ENCODE data around the gene ASB1.

ASB1 gene, protein sequence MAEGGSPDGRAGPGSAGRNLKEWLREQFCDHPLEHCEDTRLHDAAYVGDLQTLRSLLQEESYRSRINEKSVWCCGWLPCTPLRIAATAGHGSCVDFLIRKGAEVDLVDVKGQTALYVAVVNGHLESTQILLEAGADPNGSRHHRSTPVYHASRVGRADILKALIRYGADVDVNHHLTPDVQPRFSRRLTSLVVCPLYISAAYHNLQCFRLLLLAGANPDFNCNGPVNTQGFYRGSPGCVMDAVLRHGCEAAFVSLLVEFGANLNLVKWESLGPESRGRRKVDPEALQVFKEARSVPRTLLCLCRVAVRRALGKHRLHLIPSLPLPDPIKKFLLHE

DNA sequence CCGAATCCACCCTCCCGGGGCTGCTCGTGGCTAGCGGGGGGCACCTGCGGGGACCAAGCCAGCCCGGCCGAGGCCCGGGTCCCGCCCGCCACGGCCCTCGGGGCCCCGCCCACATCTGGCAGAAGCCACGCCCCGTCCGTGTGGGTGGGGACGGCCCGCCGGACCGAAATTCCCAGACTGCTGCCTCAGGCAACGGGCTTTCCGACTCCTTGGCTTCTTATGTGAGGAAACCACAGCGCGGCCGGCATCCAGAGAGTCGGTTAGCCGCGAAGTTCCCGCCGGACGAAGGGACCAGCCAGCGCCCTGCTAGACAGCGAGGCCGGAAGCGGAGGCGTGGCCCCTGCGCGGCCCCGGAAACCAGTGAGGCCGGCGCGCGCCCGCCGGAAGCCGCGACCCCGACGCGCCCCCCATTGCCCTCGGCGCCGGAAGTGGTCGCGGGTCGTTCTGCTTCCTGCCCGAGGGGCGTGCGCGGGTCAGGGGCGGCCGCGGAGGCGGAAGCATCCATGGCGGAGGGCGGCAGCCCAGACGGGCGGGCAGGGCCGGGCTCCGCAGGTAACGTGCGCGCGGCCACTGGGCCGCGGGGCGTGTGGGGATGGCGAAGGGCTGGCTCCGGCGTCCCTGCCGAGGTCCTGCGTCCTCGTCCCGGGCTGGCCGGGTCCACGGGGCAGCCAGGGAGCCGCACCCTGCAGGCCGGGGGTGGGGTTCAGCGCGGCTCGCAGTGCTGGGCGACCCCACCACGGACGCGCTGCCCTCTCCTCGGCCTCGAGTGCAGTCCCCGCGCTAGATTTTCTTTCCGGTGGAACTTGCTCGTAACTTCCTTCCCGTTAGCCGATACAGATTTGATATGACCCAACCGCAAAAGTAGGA, at the start of gene ASB1:
Gene ASB1, plus strand, starts transcription at position 360 of the 867 bp plus-strand sequence. Its CDS starts 144 bp downstream, at position 504.
- DNase-seq (ENCODE audit: low spot score), result peak; percentile 94

DNA sequence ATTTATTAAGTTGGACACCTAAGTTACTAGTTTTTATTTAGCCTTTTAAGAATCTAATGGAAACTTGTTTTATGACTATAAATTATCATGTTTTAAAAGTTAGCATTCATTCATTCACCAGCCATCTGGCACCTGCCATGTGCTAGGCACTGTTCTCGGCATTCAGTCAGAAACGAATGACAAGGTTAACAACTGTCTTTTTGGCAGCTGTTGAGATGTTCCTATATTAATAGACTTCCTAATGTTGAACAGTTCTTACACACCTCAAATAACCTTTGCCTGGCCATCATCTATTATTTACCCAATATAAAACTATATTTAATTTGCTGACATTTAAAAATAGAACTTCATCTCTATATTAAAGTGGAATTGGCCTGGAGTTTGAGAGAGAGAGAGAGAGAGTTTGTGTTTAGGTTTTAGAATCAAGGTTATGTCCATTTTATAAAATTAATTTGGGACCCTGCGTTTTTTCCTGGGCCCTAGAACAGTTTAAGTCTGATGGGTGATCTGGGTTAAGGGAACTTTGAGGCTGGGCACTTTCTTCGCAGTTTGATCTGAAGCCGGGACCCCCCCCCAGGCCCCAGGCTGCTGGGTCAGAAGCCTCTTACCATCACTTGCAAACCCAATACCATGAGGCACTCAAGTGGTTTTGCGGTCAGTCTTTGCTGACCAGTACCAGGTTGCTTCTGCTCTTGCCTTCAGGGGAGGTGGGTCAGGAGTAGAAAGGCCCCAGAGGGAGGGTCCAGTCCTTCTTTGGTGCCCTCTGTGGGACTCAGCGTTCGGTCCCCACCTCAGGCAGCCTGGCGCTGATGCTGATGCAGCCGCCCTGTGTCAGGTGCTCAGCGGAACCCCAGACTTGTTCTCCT, 48.3 kb upstream of the ASB1 start:
- no peak for DNase-seq (ENCODE audit: low spot score)

DNA sequence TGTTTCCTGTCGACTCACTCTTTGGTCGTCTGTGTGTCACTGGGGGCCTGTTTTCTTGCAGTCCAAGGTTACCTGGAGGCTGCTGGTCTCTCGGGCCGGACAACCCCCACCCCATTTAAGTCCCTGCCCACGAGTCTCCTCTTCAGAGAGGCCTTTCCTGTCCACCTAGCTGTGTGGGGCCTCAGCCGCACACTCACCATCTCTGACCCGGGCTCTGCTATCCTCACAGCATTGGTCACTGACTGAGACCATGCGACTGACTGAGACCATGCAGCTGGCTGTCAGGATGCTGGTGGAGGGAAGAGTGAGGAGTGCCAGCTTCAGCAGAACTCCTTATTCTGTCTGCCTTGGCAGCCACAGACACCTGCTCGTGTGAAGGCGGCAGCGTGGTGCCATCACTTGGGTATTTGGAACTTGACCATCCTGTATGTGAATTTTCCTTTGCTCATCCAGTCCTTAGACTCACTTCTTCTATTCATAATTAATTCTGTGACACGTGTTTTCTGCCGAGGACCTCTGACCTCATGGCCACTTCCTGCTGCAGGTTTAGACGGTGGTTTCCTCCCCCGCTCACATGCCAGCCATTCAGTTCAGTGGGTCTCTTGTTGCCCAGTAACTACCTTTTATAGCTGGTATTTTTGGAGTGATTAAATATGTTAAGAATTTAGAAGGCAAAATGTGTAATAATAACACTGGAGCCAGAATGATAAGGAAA, 47.5 kb upstream of the ASB1 start:
- DNase-seq (ENCODE audit: low spot score), result peak; percentile 55

DNA sequence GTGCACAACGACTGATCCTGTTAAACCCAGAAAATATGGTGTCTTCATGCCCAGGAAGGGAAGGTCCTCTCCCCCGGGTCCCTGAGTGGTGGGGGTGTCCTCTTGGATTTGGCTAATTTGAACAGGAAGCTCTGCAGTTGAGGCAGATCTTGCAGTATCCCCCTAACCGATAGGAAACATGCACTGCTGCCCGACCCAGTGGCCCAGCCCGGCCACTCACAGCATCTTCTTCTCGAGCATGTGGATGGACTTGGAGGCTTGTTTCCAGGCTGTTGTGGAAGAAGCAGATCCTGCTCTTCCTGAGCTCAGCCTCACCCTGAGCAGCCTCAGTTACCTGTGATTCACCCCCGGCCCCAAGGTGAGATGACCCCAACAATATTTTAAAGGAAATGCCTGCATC, 46.4 kb upstream of the ASB1 start:
- no peak for DNase-seq (ENCODE audit: low spot score)

DNA sequence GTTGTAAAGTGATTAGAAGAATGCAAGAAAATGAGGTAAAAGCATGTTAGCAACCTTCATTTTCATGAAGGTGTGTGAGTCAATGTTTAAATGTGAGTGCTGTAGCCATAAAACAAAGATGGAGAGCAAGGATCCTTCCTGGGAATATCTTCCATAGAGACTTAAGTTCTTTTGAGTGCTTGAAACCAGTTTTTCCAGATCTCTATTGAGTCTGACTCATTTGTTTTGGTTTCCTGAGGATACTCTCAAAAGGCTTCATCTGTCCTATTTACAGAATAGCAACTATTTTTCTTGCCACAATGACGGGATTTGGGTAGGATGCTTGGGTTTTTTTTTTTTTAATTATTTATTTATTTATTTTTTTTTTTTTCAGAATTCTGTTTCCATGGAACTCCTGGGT, 45.9 kb upstream of the ASB1 start:
- peak; percentile 53 for DNase-seq (ENCODE audit: low spot score)

DNA sequence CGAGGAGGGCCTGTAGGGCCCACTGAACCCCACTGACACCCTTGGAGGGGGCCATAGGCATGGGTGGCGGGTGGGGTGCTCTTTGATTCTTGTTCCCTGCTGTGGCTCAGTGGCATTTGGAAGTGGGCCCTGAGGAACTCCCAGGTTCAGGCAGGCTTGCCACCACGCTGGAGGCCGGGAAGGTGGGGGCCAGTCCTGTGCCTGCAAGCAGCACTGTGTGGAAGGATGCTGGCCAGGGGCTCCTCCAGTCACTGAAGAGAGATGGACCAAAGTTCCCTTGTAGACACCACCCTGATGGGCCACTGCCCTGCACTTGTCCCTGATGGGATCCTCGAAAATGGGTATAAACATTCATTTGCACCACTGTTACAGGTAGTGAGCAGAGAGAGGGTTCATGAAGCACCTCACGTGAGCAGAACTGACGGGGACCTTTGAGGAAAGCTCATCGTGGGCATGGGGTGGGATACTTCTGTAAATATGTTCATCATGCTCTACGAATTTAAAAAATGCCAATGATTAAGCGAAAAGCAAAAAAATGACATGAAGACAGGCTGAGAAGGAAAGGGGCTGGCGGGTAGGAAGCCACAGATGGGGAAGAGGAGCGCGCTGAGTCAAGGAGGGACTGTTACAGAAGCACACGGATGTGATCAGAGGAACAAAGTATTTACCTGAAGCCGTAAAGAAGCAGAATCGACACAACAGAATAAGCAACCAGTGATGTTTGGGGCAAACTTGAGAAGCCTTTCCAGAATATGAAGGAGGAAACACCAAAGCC, 45.2 kb upstream of the ASB1 start:
- DNase-seq (ENCODE audit: low spot score), result no peak

DNA sequence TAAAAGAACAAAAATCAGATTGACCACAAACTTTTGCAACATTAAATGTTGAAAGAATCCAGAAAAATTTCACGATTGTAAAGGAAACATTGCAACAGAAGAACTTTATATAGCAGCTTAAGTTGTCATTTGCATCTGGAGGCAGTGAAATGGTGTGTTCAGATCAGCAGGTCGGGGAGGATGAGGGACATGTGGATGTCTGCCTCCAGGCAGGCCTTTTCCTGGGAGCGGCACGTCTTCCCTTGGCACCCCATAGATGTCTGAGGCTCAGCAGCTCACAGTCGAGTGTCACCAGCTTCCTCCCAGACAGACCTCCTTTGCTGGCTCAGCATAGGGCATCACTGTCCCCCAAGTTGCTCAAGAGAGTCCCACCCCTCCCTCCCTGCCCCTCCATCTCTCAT, 44.3 kb upstream of the ASB1 start:
- DNase-seq (ENCODE audit: low spot score), result peak; percentile 27

DNA sequence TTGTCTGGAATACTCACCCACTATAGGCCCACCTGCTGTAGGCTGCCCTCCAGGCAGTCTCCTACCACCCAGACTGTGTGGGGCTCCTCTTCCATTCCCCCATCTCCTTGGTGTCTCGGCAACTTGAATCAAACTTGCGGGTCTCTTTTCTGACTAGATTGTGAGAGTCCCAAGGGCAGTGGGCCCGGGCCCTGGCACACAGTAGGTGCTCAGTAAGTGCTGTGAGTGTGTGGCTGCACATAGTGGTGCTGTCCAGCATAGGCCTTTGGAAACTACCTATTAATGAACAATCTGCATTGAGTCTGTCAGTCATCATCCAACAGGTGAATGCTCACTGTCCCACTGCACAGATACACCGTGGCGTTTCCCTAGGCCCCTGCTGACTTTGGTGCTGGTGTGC, 43.6 kb upstream of the ASB1 start:
- DNase-seq (ENCODE audit: low spot score), result no peak

DNA sequence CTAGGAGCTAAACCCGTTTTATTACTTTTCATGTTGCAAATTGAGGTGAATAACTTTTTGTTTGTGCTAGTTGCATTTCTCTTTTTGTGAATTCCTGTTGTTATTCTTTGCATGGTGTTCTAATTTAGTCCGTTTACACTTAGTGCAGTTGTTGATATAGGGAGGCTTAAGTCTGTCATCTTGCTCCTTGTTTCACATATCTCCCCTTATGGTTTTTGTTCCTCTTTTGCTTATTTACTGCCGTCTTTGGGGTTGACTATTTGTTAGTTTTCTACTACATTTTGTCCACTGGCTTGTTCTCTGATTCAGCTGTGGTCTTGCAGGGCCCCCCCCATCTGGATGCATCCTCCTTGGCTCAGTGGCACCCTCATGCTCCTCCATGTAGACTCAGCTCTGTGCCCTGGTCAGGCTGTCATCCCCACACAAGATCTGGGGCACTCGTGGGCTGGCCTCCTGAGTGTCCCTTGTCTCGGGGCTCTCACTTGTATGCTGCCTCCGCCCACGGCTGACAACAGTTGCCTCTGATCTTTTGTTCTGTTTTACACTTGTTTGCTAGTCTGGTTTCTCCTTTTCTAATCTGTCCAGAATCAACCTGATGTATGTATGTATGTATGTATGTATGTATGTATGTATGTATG, 42.9 kb upstream of the ASB1 start:
- no peak for DNase-seq (ENCODE audit: low spot score)

DNA sequence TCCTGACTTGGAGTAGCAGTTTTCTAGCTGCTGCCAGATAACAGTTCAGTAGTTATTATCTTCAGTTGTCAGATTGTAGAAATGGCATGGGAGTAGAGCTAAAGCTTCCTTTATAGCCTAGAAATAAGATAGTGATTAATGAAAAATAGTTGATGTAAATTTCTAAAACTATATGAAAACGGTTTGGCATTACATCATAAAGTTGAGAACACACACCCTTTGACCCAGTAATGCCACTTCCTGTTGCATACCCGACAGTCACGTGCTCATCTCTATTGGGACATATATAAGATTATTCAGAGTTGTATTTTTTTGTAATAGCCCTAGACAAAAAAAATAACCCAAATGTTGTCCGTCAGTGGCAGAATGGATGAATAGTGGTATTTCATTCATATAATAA, 39.4 kb upstream of the ASB1 start:
- no peak for DNase-seq (ENCODE audit: low spot score)

DNA sequence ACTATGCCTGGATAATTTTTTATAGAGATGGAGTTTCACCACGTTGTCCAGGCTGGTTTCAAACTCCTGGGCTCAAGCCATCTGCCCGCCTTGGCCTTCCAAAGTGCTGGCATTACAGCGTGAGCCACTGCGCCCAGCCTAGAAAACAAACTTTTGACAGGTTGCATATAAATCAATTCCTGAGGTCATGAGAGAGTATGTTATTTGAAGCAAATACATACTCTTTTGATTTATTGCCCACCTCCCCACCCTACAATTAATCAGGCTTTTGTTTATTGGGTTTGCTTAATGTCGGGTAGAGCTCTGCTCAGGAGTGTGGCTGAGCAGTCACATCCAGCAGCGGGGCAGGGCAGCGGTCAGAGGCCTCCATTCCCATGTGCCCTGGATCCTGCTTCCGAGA, 37.9 kb upstream of the ASB1 start:
- DNase-seq (ENCODE audit: low spot score), result no peak

DNA sequence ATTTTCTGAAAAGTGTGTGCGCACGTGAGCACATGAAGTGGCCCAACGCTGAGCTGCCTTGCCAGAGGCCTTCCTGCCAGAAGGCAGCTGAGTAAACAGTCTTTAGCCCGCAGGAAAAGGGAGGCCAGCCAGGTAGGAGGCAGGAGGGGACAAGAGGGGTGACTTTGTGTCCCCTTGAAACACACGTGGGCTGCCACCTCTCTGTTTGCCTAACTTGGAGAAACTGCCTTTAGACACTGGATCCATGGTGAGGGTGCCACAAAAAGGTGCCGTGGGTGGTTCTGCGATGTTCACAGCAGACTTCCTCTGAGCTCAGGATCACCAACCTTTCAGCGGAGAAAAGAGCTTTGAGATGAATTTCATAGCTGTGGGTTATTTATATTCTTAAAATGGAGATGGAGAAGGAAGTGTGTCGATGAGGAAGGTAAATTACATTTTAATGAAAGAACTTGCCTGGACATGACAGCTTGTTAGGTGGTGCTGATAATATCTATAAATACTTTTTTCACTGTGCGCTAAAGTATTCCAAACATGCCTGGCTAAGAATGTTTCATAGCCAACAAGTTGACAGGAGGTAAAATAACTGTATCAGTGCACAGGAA, 36.6 kb upstream of the ASB1 start:
- DNase-seq (ENCODE audit: low spot score), result no peak

DNA sequence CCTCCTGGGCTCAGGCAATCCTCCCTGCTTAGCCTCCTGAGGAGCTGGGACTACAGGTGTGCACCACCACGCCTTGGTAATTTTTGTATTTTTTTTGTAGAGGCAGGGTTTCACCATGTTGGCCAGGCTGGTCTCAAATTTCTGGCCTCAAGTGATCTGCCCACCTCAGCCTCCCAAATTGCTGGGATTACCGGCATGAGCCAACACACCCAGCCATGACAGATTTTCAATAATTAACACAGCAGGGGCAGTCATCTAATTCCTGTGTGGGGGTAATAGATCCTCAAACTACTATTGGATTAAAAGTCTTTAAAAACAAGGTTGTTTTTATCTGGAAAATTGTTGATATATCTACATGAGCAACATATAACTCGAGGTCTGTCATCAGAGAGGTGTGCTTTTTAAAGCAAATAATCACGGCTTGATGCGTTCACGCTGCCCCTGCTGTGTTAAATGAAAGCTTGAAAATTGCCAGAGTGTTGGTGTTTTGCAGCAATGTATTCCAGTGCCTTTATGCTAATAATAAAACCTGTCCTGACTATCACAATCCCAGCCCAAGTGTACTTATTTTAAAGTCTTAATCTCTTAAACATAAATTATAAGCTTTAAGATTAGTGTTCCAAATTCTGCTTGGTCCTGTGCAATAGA, 35.6 kb upstream of the ASB1 start:
- DNase-seq (ENCODE audit: low spot score), result no peak

DNA sequence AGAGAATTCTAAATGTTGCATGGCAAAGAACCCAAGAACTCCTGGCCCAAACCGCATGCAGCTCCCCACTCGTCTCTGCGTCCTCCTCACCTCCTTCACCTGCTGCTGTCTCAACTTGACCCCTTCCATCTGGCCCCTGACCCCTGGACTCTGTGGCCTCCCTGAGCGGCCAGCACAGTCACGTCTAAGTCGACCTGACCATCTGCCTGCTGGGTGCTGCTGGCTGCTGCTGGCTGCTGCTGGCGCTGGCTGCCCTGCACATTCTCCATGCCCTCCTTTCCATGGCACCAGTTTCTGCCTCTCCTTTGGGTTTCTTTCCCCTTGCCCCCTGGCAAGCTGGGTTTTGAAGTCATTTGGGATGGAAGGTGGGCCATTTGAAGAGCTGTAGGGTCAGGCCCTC, 30.1 kb upstream of the ASB1 start:
- no peak for DNase-seq (ENCODE audit: low spot score)

DNA sequence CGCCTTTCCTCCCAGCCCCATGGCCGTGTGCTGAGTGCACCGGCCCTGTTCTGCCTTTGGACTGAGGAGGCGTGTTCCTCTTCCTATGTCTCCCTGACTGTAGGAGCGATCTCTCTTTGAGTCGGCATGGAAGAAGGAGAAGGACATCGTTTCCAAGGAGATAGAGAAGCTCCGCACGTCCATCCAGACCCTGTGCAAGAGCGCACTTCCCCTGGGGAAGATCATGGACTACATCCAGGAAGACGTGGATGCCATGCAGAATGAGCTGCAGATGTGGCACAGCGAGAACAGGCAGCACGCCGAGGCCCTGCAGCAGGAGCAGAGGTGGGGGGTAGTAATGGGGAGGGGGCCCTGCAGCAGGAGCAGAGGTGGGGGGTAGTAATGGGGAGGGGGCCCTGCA, 29.4 kb upstream of the ASB1 start:
- no peak for DNase-seq (ENCODE audit: low spot score)

DNA sequence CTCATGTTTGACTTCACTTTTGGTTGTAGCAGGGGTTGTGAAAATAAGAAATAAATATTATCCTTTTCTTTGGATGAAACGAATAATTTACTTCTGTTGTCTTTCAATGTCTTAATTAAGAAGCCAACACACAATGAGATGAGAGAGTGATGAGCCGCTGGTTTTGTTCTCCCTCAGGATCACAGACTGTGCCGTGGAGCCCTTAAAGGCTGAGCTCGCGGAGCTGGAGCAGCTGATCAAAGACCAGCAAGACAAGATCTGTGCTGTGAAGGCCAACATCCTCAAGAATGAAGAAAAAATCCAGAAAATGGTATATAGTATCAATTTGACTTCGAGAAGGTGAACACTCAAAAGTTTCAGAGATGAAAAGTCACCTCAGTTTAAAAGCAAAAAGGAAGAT, 28.1 kb upstream of the ASB1 start:
- DNase-seq (ENCODE audit: low spot score), result no peak

DNA sequence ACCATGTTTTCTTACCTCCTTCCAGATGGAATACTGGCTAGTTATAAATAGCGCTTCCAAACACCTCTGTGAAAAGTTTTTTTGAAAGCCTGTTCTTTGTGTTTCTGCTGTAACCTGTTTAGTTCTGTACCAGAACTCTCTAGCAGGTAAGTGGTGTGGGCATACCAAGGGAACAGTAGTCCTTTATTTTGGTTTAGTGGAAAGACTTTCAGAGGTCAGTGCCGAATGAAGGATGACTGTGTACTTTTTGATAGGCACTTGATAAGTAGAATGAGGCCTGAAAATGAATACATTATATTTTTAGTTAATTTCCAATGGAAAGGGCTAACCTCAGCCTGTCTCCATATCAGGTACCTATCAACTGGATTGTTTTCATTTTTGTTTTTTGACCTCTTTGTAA, 27.6 kb upstream of the ASB1 start:
- no peak for DNase-seq (ENCODE audit: low spot score)

DNA sequence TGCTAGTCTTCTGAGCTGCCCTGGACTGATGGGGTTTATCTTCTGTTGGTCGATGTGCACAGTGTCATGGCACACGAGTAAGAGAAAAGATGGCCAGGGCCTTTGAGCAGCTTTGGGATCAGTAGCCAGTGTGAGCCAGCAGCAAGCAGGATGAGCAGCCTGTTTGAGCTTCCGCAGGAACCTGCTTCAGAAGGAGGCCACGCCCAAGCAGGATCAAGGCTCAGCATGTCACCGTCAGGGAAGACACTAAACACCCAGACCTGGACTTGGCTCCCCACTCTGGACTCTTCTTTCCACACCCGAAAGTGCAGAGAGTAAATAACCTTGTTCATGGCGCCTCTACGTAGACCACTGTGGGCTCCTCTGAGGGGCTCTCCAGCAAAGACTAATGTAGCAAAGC, 25.2 kb upstream of the ASB1 start:
- no peak for DNase-seq (ENCODE audit: low spot score)

DNA sequence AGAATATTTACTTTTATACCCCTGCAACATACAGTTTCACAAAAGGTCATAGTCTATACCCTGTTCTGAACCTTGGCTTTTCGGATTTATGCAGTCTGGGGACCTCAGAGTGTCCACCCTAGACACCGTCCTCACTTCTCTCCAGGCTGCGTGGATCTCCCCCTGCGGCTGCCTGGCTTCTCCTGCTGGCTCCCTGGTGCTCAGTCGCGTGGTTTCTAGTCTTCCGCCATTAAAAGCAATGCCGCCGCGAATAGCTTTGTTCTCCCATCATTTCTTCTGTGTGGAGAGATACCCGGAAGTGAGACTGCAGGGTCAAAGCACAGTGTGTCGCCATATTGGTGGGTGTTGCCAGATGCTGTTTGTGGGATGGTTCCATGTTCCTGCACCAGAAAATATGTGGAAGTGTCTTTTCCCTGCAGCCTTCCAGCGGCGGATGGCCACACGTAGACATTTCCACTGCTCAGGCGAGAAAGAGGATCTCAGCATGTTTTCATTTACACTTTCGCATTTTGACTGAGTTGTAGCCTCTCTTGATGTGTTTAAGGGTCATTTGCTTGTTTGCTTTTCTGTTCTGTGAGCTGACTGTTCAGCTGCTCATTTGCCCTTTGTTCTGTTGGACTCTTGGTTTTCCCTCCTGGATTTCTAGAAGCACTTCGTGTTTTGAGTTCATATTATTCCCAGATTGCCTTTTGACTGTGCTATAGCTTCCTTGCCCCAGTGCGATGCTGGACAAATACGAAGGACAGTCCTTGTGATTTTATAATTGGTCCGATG, 22.9 kb upstream of the ASB1 start:
- DNase-seq (ENCODE audit: low spot score), result no peak

Data from GM03348 (cell line).